Esophagus mucosa (tissue), 1 donor: ENCODE data around the gene ETV7. TPM values are rescaled to one million over a fixed set of nuclear protein-coding genes. Genes with fewer than 3 reads are reported as not detected.
A peak's percentile ranks its signal among the peaks of the same experiment; 100 is the strongest.
"Not testable (repeated sequence)": the region's sequence is repeated elsewhere in the genome, so short reads cannot be mapped to it uniquely, and the experiment has no call there.

Source experiments
- ATAC-seq: fragments of 200-7000 bp; cut with Tn5 transposase; one replicate; pipeline ENCODE4 v1.9.1; 2020
- total RNA-seq: library from RNA; stranded (reverse); gene quantifications from one replicate; pipeline ENCODE4 v1.2.4, GENCODE V29; 2023
- donor health status: DM: yes; HTN: yes; CAD: no.

Gene ETV7
- total RNA-seq, 1 donor from 2014 or later = 2.1 TPM

DNA sequence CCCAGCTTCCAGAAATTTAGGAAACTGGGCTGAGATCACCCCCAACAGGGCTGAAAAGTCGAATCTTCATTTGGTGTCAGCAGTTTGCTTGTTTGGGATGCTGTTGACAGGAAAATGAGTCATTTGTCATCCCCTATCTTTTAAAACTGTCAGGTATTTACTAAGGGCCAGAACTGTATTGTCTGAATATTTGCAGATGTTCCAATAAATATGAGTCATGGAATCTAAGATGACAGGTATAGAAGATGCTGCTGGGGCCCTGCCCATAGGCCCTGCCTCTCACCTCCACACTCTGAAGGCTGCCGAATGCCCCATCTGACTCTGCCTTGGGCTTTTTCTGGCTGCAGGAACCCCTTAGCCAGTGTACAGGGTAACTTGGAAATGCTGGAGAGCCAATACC lies 3.9 kb downstream of the ETV7 start:
- ATAC-seq = peak; percentile 17

DNA sequence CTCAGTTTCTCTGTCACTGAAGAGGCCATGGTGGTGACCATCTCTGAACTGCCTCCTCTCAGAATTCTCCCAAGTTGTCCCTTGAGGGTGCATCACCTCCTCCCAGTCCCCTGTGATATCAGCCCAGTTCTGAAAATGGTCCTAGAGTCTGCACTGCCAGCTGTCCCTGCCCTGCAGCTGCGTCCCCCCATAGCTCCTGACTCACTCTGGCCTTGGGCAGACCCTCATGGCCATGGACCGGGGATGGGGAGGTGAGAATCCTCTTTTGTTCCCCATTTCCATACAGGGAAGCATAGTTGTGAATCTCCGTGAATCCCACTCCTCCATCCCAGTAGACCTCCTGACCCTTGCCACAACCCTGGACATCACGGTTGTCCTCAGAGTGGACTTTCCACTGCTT lies 4.5 kb downstream of the ETV7 start:
- no peak for ATAC-seq

DNA sequence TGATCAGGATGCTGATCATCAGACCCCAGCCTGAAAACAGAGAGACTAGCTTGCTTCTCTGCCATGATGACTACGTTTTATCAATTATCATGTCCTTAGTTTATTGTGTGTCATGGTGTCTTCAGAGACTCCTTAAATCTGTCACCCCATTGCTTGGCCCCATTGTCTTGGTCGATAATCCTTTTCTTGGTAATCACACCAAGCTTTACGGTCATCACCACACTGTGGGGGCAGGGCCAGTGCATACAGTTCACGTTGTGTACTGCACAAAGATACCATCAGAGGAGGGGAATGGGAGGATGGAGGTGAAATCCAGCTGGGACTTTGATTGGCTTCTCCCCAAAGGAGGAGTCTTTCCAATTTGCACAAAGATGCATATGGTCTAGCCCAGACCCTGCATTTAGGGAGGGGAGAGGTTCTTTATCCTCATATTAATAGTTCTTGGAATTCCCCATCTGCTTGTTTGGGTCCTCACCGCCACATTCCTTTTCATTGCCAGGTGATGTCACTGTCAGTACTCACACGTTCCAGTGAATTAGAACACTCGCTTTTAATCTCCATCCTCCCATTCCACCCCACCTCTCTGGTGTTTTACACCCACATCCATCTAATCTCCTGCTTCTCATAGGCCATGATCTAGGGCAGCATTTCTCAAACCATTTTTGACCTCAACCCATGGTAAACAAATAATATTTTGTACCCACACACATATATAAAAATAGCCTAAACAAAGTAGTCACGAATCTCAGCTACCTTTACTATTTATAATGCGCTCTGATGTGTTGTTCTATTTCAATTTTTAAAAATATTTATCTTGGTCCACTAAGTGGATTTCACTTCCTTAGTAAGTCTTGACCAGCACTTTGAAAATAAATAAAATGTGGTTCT lies 5.7 kb downstream of the ETV7 start:
- no peak for ATAC-seq

DNA sequence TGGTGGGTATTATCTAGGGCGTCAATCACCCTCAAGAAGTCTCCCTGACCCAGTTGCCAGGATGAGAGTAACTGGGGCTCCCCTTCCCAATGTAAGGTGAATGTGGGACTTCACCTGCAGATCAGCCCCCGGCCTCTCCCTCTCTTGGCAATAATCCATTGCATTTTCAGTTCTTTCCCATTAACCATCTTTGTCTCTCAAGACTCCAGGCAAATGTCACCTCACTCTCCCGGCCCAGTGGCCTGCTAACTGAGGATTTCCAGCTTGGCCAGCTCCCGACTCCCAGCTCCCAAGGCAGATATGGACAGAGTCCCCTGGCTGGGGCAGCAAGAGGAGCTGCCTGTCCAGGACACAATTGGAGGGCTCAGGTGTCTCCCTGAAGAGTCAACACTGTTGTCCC lies 7.3 kb downstream of the ETV7 start:
- no peak for ATAC-seq

DNA sequence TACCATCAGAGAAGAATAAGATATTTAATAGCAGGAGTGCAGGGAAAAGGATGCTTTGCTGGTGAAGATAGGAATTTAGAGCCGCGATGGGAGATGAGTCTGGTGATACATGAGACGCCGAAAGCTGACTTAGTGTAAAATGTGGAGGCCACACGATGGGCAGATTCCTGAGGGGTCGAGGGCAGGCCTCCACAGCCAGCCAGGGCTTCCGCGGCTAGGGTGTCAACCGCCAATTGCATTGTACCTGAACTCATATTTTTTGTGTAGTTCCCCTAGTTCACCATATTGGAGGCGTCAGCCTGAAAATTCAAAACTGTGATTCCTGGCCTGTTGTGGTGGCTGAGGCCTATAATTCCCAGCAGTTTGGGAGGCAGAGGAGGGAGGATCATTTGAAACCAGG lies 8.5 kb downstream of the ETV7 start:
- ATAC-seq = no peak

DNA sequence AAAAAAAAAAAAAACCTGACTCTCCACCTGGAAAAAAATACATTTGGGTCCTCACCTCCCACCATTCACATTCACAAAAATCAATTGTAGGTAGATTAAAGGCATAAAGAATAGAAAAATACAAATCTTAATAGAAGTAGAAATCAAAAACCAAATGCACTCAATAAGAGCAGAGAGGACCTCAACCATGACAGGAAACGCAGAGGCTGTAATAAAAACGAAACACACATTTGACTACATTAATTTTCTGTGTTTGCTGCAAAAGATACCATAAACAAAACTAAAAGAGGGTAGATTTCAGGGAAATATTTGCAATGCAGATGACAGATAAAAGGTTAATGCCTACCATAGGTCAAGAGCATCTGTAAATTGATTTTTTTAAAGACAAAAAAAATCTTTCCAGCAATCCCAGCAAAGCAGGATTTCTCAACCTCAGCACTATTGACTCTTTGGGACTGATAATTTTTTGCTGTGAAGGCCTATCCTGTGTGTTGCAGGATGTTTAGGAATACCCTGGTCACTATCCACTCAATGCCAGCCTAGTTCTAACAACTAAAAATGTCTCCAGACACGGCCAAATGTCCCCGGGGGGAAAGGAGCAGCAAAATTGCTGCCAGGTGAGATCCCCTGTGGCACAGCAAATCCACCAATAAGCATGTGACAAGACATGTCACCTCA lies 9.1 kb downstream of the ETV7 start:
- ATAC-seq = no peak

DNA sequence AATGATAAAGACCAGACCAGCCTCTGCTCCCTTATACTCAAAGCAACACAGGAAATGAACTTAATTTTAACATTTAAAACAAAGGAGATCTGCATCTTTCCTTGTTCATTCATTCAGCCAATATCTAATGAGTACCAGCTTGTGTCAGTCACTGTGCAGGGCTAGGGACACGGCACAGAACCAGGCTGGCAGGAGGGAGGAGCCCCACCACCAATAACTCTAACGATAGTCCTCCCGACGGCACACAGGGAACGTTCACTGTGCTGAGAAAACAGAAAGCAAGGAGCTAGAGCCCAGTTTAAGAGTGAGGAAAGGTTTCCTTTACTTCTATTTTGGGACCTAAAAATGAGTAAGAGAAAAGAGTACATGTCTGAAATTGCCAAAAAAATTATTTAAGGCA lies 9.9 kb downstream of the ETV7 start:
- no peak for ATAC-seq

DNA sequence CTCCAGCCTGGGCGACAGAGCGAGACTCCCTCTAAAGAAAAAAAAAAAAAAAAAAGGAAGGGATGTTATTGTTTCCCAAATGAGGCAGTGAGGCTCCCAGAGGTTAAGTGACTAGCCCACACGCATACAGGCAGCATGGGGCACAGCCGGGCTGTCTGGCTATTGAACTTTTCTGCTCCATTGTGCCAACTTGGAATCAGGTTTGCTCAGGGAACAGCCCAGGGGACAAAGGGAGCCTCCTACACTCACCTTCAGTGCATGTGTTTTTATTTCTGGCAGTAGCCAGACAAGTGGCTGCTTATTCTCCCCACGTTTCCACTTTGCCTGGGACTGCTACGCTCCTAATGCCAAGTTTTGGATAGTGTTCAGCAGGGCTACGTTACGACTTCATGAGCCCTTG lies 10.7 kb downstream of the ETV7 start:
- ATAC-seq = no peak

DNA sequence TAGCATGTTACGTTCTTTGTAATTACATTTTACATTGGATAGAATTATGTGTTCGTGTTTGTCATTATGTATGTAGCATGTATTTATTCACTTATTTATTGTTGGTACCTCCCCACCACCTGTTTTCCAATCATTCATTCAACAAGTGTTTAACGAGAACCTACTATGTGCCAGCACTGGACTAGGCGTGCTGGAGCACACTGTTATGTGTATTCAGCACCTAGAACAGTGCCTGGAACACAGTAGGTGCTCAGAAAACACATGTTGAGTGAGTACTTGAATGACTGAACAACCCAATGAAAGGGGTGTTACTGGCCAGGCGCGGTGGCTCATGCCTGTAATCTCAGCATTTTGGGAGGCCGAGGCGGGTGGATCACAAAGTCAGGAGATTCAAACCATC lies 11.3 kb downstream of the ETV7 start:
- no peak for ATAC-seq

DNA sequence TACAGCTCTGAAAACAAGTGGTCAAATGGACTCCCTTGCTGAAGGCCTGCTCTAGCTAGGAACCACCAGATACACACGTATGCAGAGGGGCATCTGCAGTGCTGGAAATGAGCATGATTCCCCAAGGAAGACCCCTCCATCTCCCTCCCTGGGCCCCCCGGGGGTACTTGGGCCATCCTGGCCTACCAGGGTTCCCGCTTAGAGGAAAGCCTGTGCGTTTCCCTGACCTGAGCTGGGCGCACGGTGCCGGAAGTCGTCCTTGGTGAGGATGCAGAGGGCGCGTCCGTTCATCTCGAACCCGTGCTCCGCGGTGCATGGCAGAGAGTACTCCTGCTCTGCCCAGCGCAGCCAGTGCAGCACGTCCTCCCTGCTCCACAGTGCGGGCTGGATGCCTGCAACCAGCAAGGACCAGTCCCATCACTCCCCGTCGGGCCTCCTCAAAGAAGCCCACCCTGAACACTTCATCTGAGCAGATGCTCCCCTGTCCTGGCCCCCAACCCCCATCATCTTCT lies 11.8 kb downstream of the ETV7 start:
- no peak for ATAC-seq

DNA sequence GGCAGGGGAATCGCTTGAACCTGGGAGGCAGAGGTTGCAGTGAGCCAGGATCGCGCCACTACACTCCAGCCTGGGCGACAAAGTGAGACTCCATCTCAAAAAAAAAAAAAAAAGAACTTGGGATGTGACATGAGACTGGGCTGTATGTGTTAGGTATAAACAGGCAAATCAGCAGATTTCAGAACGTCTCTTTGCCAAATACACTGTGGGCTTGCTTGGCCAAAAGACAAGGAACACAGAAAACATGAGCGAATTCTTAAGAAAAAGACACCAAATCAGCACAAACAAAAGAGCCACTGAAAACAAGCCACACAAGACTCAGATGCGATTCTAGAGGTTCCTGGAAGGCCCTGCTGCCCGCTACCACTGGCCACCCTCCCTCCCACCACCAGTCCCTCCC lies 12.5 kb downstream of the ETV7 start:
- ATAC-seq = no peak

DNA sequence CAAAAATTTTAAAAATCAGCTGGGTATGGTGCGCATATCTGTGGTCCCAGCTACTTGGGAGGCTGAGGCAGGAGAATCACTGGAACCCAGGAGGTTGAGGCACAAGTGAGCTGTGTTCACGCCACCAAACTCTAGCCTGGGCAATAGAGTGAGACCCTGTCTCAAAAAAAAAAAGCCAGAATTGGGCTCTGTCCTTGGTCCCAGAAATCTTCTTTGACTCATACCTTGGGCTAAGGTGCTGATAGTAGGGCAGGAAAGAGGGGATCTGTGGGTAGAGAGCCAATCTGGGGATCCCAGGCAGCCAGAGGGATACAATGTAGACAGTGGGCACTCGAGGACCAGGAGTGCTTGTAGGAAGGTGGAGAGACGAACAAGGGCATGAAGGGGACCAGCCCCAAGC lies 13.3 kb downstream of the ETV7 start:
- ATAC-seq = no peak

DNA sequence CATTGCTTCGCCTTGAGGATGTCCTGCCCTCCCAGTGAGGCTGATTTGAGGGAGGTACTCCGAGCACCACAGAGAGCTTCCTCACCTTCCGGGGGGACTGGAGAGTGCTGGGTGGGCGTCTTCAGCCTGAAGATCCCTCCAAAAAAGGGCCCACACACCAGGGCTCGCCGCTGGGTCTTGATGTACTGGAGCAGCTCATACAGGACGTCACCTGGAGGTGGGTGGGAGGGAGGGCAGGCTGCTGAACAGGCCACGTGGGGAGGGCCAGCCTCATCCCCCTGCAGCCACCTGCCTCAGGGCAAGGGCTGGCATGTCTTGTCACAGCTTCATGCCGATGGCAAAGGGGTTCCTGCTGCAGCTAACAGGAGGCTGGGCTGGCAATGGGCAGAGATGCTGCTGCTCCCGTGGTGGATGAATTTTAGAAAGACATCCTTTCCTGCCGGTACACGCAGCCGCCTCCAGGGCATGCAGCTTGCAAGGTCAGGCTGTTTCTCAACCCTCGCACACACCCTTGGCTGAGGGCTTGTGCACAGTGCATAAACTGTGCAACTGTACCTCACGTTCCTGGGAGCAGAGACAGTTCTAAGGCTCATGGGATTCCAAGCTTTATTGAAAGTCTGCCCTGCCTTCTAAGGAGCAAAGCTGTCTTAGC lies 14.0 kb downstream of the ETV7 start:
- ATAC-seq = peak; percentile 88

DNA sequence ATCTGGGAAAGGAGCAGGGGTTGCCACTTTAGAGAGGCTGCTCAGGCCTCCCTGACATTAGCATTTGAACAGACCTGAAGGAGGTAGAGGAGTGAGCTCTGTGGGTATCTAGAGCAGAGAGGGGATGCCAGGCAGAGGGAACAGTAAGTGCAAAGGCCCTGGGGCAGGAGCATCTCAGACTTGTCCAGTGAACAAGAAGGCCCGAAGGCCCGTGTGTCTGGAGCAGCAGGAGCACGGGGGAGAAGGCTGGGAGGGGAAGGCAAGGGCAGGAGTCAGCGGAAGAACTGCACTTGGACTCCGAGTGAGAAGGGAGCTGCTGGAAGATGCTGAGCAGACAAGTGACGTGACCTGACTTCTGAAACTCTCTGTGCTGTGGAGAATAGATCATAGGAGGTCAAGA lies 15.4 kb downstream of the ETV7 start:
- ATAC-seq = no peak

DNA sequence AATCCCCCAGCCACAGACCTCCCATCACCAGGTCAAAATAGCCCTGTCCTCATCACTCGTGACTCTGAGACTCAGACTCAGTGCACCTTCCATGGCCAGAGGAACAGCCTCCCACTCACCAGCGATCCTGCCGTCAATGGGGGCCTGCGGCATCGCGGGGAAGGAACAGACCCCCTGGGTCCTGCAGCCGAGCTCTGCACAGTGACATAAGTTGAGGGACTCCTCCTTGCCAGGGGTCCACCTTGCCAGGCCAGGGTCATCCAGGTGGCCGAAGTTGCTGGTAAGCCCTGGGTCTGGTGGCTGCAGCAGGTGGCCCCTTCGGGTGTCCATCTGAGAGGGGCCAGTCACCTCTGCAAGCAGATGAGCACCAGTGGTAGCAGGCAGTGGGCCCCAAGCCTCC lies 16.3 kb downstream of the ETV7 start:
- ATAC-seq = no peak

DNA sequence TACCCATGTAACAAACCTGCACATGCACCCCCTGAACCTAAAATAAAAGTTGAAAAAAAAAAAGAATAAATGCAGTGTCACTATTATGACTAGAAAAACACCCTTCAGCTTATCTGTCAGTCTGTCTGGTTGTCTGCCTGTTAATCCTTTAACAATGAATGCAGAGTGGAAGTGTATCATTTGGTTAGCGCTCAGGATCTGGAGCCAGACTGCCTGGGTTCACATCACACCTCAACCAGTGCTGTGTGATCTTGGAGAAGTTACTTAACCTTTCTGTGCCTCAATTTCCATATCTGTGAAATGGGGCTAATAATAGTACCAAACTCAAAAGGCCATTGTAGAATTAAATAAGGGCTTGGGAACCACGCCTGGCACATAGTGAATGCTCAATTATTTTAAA lies 16.8 kb downstream of the ETV7 start:
- ATAC-seq = no peak

DNA sequence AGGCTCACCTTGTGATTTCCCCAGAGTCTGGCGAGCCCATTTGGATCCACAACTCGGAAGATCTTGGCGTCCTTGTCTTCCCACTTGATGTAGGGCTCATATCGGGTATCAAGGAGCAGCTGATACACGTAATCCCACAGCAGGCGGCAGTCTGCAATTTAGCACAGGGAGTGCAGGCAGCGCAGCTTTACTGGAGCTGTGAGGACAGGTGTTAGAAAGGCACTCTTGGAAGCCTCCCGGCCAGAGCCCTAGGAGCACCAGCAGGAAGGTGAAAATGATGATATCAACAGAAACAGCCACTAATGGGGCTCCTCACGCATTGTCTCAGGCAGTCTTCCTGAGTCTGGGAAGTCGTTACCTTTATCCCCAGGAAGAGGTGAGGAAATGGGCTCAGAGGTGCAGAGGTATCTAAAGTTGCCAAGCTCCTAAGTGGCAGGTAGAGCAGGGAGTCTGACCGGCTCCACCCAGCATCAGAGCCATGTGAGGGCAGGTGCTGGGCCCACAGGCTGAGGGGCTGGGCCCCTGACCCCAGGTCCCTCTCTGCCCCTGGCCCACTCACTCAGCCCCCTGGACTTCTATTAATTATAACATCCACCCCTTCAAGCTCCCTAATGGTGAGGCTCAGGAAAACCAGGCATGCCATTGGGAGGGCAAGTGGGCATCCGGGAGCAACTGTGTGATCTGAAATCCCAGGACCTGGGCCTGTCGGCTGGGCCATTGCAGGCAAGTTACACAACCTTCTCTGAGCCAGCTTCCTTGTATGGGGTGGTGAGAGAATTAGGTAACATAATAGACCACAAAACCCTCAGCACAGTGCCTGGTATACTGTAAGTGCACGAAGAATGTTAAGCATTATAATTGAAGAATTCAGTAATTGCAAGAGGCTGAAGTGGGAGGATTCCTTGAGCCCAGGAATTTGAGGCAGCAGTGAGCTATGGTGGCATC lies 18.3 kb downstream of the ETV7 start:
- ATAC-seq = peak; percentile 41

DNA sequence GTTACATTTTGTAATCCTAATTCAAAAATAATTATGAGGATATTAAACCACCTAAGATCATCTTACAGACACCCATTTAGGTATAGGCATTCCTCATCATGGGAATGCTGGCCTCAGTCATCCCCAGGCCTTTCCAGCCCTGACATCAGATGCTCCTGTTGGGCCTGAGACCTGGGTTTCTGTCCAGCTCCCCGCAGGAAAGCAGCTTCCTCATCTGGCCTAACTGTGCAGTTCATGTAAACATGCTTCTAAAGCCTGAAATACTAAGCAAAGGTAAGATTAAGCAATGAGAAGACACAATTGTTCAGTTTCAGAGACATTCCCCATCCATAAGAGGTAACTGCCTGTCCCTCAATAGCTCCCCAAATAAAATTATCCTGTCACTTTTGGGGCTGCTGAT lies 19.0 kb downstream of the ETV7 start:
- ATAC-seq = no peak

DNA sequence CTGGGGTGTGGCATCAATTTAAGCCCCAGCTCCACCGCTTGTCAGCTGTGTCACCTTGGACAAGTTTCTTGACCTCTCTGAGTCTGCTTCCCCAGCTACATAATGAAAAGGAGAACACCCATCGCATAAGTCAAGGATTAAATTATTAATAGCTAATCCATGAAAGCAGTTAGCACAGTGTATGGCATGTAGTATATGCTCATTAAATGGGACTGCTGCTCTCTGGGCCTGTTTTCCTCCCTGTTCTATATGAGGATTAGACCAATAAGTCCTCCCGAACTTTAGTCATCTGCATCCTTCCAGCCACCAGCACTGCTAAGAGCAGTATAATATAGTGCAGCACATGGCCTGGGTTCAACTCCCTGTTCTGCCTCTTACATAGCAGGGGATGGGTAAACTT lies 19.7 kb downstream of the ETV7 start:
- ATAC-seq = peak; percentile 7

DNA sequence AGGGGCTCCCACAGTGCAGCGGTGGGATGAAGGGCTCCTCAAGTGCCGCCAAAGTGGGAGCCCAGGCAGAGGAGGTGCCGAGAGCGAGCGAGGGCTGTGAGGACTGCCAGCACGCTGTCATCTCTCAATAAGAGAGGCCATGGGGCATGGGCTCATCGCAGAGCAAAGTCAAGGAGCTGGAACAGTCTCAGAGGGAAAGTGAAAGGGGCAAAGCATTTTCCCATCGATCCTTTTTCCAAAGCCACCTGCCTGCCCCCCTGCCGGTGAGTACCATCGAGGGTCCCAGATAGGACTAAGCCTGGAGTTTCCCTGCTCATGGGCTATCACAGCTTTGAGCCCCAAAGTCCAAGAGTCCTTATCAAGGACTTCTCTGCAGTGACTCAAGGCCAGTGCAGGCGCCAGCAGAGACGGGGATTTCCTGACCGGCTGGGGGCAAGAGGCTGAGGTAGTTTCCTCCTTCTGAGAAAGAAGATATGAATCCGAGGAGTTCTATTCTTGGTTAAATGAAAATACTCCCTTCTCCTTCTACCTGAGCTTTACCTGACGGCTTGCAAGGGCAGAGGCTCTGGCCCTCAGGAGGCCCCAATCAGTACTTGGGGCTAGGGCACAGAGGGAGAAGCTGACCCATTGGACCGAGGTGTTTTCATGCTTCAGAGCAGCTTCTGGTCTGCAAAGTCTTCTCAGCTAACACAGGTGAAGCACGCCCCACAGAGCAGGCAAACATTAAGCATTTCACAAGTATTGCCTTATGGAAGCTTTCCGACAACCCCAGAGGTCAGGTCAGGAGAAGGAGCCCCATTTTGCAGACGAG lies 22.6 kb downstream of the ETV7 start:
- ATAC-seq = no peak

DNA sequence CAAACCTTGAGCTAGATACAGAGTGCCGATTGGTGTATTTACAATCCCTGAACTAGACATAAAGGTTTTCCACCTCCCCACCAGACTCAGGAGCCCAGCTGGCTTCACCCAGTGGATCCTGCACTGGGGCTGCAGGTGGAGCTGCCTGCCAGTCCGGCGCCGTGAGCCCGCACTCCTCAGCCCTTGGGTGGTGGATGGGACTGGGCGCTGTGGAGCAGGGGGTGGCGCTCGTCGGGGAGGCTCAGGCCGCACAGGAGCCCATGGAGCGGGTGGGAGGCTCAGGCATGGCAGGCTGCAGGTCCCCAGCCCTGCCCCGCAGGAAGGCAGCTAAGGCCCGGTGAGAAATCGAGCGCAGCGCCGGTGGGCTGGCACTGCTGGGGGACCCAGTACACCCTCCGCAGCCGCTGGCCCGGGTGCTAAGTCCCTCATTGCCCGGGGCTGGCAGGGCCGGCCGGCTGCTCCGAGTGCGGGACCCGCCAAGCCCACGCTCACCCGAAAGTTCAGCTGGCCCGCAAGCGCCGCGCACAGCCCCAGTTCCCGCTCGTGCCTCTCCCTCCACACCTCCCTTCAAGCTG lies 23.3 kb downstream of the ETV7 start:
- not testable (repeated sequence) for ATAC-seq
